Adipocyte (in vitro differentiated cells): ENCODE results near the gene DSP.

Experiments used
- DNase-seq: peaks from one replicate; pipeline ENCODE4 v3.0.0-alpha.2; 2015; ENCODE audit warnings: low read depth
- H3K27me3 ChIP-seq: replicated peaks from 2 replicates; pipeline ENCODE4 v1.7.0; 2013; ENCODE audit warnings: mild to moderate bottlenecking, low read length, moderate library complexity; ENCODE audit not compliant: control insufficient read depth, insufficient read depth
- H3K36me3 ChIP-seq: 2 replicates; pipeline ENCODE4 v1.7.0; 2013; ENCODE audit warnings: low read length, mild to moderate bottlenecking, moderate library complexity; ENCODE audit not compliant: control insufficient read depth, insufficient read depth, severe bottlenecking
- H3K4me1 ChIP-seq: 2 replicates; pipeline ENCODE4 v1.7.0; 2013; ENCODE audit warnings: mild to moderate bottlenecking, low read length, moderate library complexity; ENCODE audit not compliant: control insufficient read depth, insufficient read depth
- H3K4me3 ChIP-seq: 2 replicates; pipeline ENCODE4 v1.7.0; 2013; ENCODE audit warnings: mild to moderate bottlenecking, low read length, moderate library complexity
- H3K9ac ChIP-seq: 2 replicates; pipeline ENCODE4 v1.7.0; 2013; ENCODE audit warnings: mild to moderate bottlenecking, low read length, moderate library complexity
- H3K9me3 ChIP-seq: 2 replicates; pipeline ENCODE4 v1.7.0; 2013; ENCODE audit warnings: mild to moderate bottlenecking, low read length, moderate library complexity; ENCODE audit not compliant: control insufficient read depth

The DSP gene

GRCh38 chr6:7515363-7515762, 26.1 kb upstream of the DSP start:
- Histone ChIP-seq H3K9me3 (no peaks in the 10 kb centered on the region), H3K9ac (no peak overlapping the region)

GRCh38 chr6:7518877-7519276, 22.6 kb upstream of the DSP start:
- no peak for DNase-seq
- no peak overlapping the region for H3K9ac ChIP-seq

More at GRCh38 chr6:7515363-7515762, 26.1 kb upstream of the DSP start:
- no peak overlapping the region for H3K4me3 ChIP-seq
- H3K4me1 ChIP-seq: no peaks in the 10 kb centered on the region
- H3K27me3 ChIP-seq: peaks cover 18% of the 10 kb centered on the region
- DNase-seq: no peak
- H3K36me3 ChIP-seq: no peaks in the 10 kb centered on the region

GRCh38 chr6:7522873-7523272, 18.6 kb upstream of the DSP start:
- Histone ChIP-seq H3K27me3 (no peaks in the 10 kb centered on the region), H3K4me1 (peaks cover 6% of the 10 kb centered on the region), H3K9ac (no peak overlapping the region), H3K36me3 (no peaks in the 10 kb centered on the region), H3K9me3 (no peaks in the 10 kb centered on the region), H3K4me3 (no peak overlapping the region)
- no peak for DNase-seq

More at GRCh38 chr6:7518877-7519276, 22.6 kb upstream of the DSP start:
- Histone ChIP-seq H3K4me3 (no peak overlapping the region), H3K4me1 (peaks cover 1% of the 10 kb centered on the region), H3K27me3 (peaks cover 4% of the 10 kb centered on the region), H3K36me3 (no peaks in the 10 kb centered on the region), H3K9me3 (no peaks in the 10 kb centered on the region)

- H3K9ac ChIP-seq: no peak overlapping the region
- H3K4me1 ChIP-seq: peaks cover 14% of the 10 kb centered on the region
- DNase-seq: no peak
- no peak overlapping the region for H3K4me3 ChIP-seq
- no peaks in the 10 kb centered on the region for H3K27me3 ChIP-seq
- no peaks in the 10 kb centered on the region for H3K9me3 ChIP-seq
- no peaks in the 10 kb centered on the region for H3K36me3 ChIP-seq
Observed at GRCh38 chr6:7523922-7524321, 17.5 kb upstream of the DSP start.

- H3K9me3 ChIP-seq: no peaks in the 10 kb centered on the region
- no peak overlapping the region for H3K4me3 ChIP-seq
- H3K4me1 ChIP-seq: peaks cover 18% of the 10 kb centered on the region
- no peak overlapping the region for H3K9ac ChIP-seq
- no peaks in the 10 kb centered on the region for H3K36me3 ChIP-seq
- H3K27me3 ChIP-seq: no peaks in the 10 kb centered on the region
- no peak for DNase-seq
Observed at GRCh38 chr6:7526755-7527154, 14.7 kb upstream of the DSP start.

GRCh38 chr6:7528565-7528964, 12.9 kb upstream of the DSP start:
- peaks cover 18% of the 10 kb centered on the region for H3K4me1 ChIP-seq
- H3K9ac ChIP-seq: no peak overlapping the region
- H3K4me3 ChIP-seq: no peak overlapping the region
- H3K27me3 ChIP-seq: no peaks in the 10 kb centered on the region
- no peaks in the 10 kb centered on the region for H3K36me3 ChIP-seq
- DNase-seq: peak; percentile 70
- H3K9me3 ChIP-seq: no peaks in the 10 kb centered on the region

- DNase-seq: no peak
- Histone ChIP-seq H3K9me3 (no peaks in the 10 kb centered on the region), H3K9ac (no peak overlapping the region), H3K4me3 (no peak overlapping the region), H3K36me3 (no peaks in the 10 kb centered on the region), H3K27me3 (no peaks in the 10 kb centered on the region), H3K4me1 (peaks cover 14% of the 10 kb centered on the region)
Observed at GRCh38 chr6:7529141-7529540, 12.3 kb upstream of the DSP start.

- H3K9ac ChIP-seq: no peak overlapping the region
- H3K4me3 ChIP-seq: no peak overlapping the region
- DNase-seq: no peak
- H3K4me1 ChIP-seq: peaks cover 21% of the 10 kb centered on the region
- H3K9me3 ChIP-seq: no peaks in the 10 kb centered on the region
- H3K36me3 ChIP-seq: no peaks in the 10 kb centered on the region
- no peaks in the 10 kb centered on the region for H3K27me3 ChIP-seq
Observed at GRCh38 chr6:7532232-7532631, 9.2 kb upstream of the DSP start.

- Histone ChIP-seq H3K9me3 (no peaks in the 10 kb centered on the region), H3K27me3 (no peaks in the 10 kb centered on the region), H3K9ac (no peak overlapping the region), H3K36me3 (no peaks in the 10 kb centered on the region), H3K4me1 (peaks cover 21% of the 10 kb centered on the region), H3K4me3 (no peak overlapping the region)
- no peak for DNase-seq
Observed at GRCh38 chr6:7532821-7533220, 8.7 kb upstream of the DSP start.

- Histone ChIP-seq H3K36me3 (no peaks in the 10 kb centered on the region), H3K9ac (no peak overlapping the region), H3K4me3 (no peak overlapping the region), H3K27me3 (no peaks in the 10 kb centered on the region), H3K9me3 (no peaks in the 10 kb centered on the region), H3K4me1 (peaks cover 11% of the 10 kb centered on the region)
- no peak for DNase-seq
Observed at GRCh38 chr6:7534192-7534591, 7.3 kb upstream of the DSP start.

- Histone ChIP-seq H3K9me3 (no peaks in the 10 kb centered on the region), H3K9ac (no peak overlapping the region), H3K27me3 (no peaks in the 10 kb centered on the region), H3K36me3 (no peaks in the 10 kb centered on the region), H3K4me3 (peak overlapping the region; percentile 46), H3K4me1 (peaks cover 10% of the 10 kb centered on the region)
- DNase-seq: peak; percentile 80
Observed at GRCh38 chr6:7535498-7535897, 6.0 kb upstream of the DSP start.

- no peaks in the 10 kb centered on the region for H3K36me3 ChIP-seq
- H3K9ac ChIP-seq: no peak overlapping the region
- no peak overlapping the region for H3K4me3 ChIP-seq
- no peaks in the 10 kb centered on the region for H3K9me3 ChIP-seq
- peaks cover 10% of the 10 kb centered on the region for H3K4me1 ChIP-seq
- no peak for DNase-seq
- no peaks in the 10 kb centered on the region for H3K27me3 ChIP-seq
Observed at GRCh38 chr6:7537565-7538174, 3.8 kb upstream of the DSP start.
